Heart left ventricle (tissue), 16 donors: ENCODE data around the gene C17orf100. TPM values are rescaled to one million over a fixed set of nuclear protein-coding genes. Genes with fewer than 3 reads are reported as not detected.

ENCODE experiments used
- ATAC-seq, 4 donors: fragments of 200-7000 bp; cut with Tn5 transposase; one replicate each; pipeline ENCODE4 v1.9.1; 2020 to 2022; ENCODE audit warnings: moderate library complexity in 4 of 4, mild to moderate bottlenecking in 3 of 4, moderate number of reproducible peaks in 1 of 4
- DNase-seq, 5 donors: peaks; one replicate each; pipeline ENCODE4 v3.0.0-alpha.2; 2020
- H3K27ac ChIP-seq, 12 donors: fragments of 200-600 bp; sonication (generic) in 4 of 12; one replicate each; pipeline versions ENCODE4 v1.5.0 to v1.8.0; 2016 to 2022; ENCODE audit warnings: mild to moderate bottlenecking in 2 of 12
- H3K27me3 ChIP-seq, 9 donors: fragments of 200-600 bp; sonication (generic) in 2 of 9; one replicate each; pipeline versions ENCODE4 v1.5.1 to v1.8.0; 2016 to 2022; ENCODE audit warnings: mild to moderate bottlenecking in 3 of 9
- H3K36me3 ChIP-seq, 9 donors: fragments of 200-600 bp; sonication (generic) in 2 of 9; one replicate each; pipeline versions ENCODE4 v1.5.0 to v1.8.0; 2018 to 2022; ENCODE audit warnings: mild to moderate bottlenecking in 2 of 9
- H3K4me1 ChIP-seq, 12 donors: fragments of 200-600 bp; sonication (generic) in 4 of 12; one replicate each; pipeline versions ENCODE4 v1.5.0 to v1.8.0; 2016 to 2022; ENCODE audit warnings: mild to moderate bottlenecking in 3 of 12
- H3K4me3 ChIP-seq, 12 donors: fragments of 200-600 bp; sonication (generic) in 4 of 12; one replicate each; pipeline versions ENCODE4 v1.5.0 to v1.8.0; 2017 to 2022; ENCODE audit warnings: mild to moderate bottlenecking in 9 of 12, moderate library complexity in 4 of 12
- H3K9me3 ChIP-seq, 12 donors: fragments of 200-600 bp; sonication (generic) in 4 of 12; one replicate each; pipeline versions ENCODE4 v1.5.0 to v1.8.0; 2016 to 2022; ENCODE audit warnings: mild to moderate bottlenecking in 1 of 12
- POLR2A ChIP-seq, 2 donors: fragments of 450-650 bp; IDR thresholded peaks; one replicate each; pipeline ENCODE4 v1.6.1; 2017; ENCODE audit warnings: antibody characterized with exemption in 2 of 2, mild to moderate bottlenecking in 2 of 2, moderate library complexity in 2 of 2
- WGBS, 4 donors: extraction: QIAGEN DNeasy Blood & Tissue Kit in 2 of 4; methylation state at CpG; one replicate each; pipeline versions ENCODE4 v1.1.5 to v1.1.7; 2013 to 2018; 5-methylcytosine and 5-hydroxymethylcytosine counted together
- intact Hi-C, 10 donors: fragments of 100-400 bp; cut with DNase I; formaldehyde crosslinking; loops; one replicate each; pipeline versions ENCODE4 v1.11.1 to v1.14.2; 2022
- polyA plus RNA-seq, 2 donors: library from polyadenylated mRNA; stranded (reverse); fragments of 200-250 nt; gene quantifications; one replicate each; pipeline ENCODE4 v1.2.3, GENCODE V29; 2013
- total RNA-seq, 9 donors: library from RNA; depleted of rRNA in 2 of 9; stranded (reverse); fragments of >200 nt in 2 of 9; fragmentation: NEBNext Ultra II Directional in 3 of 9; extraction: Animal tissue kit (Norgen Biotek cat#: 25700) in 3 of 9; gene quantifications; one replicate each; pipeline versions ENCODE4 v1.1.0 to v1.2.4, GENCODE V29; 2016 to 2023
- TF ChIP-seq, protein P1 (sequence below), 12 donors: fragments of 200-600 bp; sonication (generic) in 4 of 12; IDR thresholded peaks; one replicate each; pipeline versions ENCODE4 v1.5.0 to v1.8.0; 2018 to 2022; ENCODE audit warnings: antibody characterized with exemption in 12 of 12, mild to moderate bottlenecking in 5 of 12
- donor health status: ischemic (EF 13 %, LVEDD 7.1; RV severe dilation, severe dysfunction).
- donor health status: healthy with polysubstance abuse.
- donor health status: DM: no; HTN: yes; CAD: no.
- donor health status: DM: no; HTN: no; CAD: no.
- donor health status: ischemic (EF 25% LVEDD 6.9; RV normal size, moderate dysfunction).
- donor health status: ischemic (EF 25% LVEDD 5.7; RV mildly dilated, moderate dysfunction).
- donor health status: healthy.
- donor health status: DM: yes; HTN: yes; CAD: no.
- donor health status: ischemic (EF 35%, LVEDD 5.7; RV mildly dilated, moderate dysfunction).
- donor health status: nonischemic (EF 11% LVEDD 7.7; RV severe dilation, severe dysfunction).
- donor health status: DM: yes; HTN: yes; CAD: no.
- donor health status: PGD.
- donor health status: ischemic (EF 29% LVEDD 5.4; RV normal size, mild dysfunction).
- donor health status: nonischemic (EF 23%, LVEDD 6.1; RV moderate dilation, normal function).

The C17orf100 gene
- total and polyA plus RNA-seq, 11 donors = 0.30 to 0.86 (median 0.59) TPM

DNA sequence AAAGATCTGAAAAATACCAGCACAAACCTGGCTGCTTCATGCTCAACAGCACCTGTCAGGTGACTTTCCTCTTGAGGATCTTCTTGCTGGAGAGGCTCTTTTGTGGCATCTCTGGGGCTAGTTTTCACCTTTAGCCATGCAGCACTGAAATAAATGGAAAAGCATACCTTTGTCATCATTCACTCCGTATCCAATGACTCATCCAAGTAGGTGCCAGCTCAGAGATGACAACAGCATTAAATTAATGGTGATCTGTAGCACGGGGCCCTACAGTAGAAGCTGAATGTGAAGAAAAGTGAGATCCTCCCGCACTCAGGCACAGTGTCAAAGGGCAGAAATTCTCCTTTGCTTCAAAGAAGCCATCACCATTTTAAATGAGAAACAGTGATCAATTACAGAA, 43.2 kb upstream of the C17orf100 start:
- peaks cover 0 to 4% (median 0%) of the 10 kb centered on the region in 12 donors for H3K4me1 ChIP-seq
- intact Hi-C loops = no loop called here
- DNase-seq = no peak
- ATAC-seq = no peak
- WGBS, 4 donors = 93 to 95% (median 95%) methylated on average over 3 of the region's 3 CpGs
- H3K4me3 ChIP-seq = no peak overlapping the region
- H3K27me3 ChIP-seq = no peaks in the 10 kb centered on the region
- no peak for TF ChIP-seq POLR2A (IDR thresholded peaks at IDR 0.05)
- TF ChIP-seq, protein P1, sequence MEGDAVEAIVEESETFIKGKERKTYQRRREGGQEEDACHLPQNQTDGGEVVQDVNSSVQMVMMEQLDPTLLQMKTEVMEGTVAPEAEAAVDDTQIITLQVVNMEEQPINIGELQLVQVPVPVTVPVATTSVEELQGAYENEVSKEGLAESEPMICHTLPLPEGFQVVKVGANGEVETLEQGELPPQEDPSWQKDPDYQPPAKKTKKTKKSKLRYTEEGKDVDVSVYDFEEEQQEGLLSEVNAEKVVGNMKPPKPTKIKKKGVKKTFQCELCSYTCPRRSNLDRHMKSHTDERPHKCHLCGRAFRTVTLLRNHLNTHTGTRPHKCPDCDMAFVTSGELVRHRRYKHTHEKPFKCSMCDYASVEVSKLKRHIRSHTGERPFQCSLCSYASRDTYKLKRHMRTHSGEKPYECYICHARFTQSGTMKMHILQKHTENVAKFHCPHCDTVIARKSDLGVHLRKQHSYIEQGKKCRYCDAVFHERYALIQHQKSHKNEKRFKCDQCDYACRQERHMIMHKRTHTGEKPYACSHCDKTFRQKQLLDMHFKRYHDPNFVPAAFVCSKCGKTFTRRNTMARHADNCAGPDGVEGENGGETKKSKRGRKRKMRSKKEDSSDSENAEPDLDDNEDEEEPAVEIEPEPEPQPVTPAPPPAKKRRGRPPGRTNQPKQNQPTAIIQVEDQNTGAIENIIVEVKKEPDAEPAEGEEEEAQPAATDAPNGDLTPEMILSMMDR (IDR thresholded peaks at IDR 0.05) = no peak
- no peak overlapping the region for H3K27ac ChIP-seq
- H3K36me3 ChIP-seq = peaks cover 0 to 94% (median 87%) of the 10 kb centered on the region in 9 donors
- no peaks in the 10 kb centered on the region for H3K9me3 ChIP-seq

- DNase-seq = no peak
- WGBS, 4 donors = 95 to 99% (median 97%) methylated on average over 5 of the region's 5 CpGs
- H3K4me3 ChIP-seq = no peak overlapping the region
- no peaks in the 10 kb centered on the region for H3K4me1 ChIP-seq
- no peak for ATAC-seq
- intact Hi-C loops = no loop called here
- H3K27ac ChIP-seq = no peak overlapping the region
- peaks cover 0 to 93% (median 78%) of the 10 kb centered on the region in 9 donors for H3K36me3 ChIP-seq
- H3K9me3 ChIP-seq = no peaks in the 10 kb centered on the region
- TF ChIP-seq POLR2A (IDR thresholded peaks at IDR 0.05) = no peak
- TF ChIP-seq, protein P1 (IDR thresholded peaks at IDR 0.05) = no peak
- no peaks in the 10 kb centered on the region for H3K27me3 ChIP-seq
These were observed 41.6 kb upstream of the C17orf100 start for GRCh38 chr17:6610011-6610410.

GRCh38 chr17:6611231-6611630, 40.3 kb upstream of the C17orf100 start:
- Histone ChIP-seq H3K9me3 (no peaks in the 10 kb centered on the region), H3K27me3 (no peaks in the 10 kb centered on the region), H3K4me3 (no peak overlapping the region), H3K27ac (no peak overlapping the region), H3K36me3 (peaks cover 0 to 92% (median 70%) of the 10 kb centered on the region in 9 donors), H3K4me1 (no peaks in the 10 kb centered on the region)
- no peak for TF ChIP-seq POLR2A (IDR thresholded peaks at IDR 0.05)
- ATAC-seq = no peak
- no peak for DNase-seq
- intact Hi-C loops = no loop called here
- WGBS, 4 donors = 92 to 100% (median 97%) methylated on average over 4 of the region's 4 CpGs

- Histone ChIP-seq H3K9me3 (no peaks in the 10 kb centered on the region), H3K4me1 (no peaks in the 10 kb centered on the region), H3K4me3 (no peak overlapping the region), H3K27ac (no peak overlapping the region), H3K27me3 (no peaks in the 10 kb centered on the region), H3K36me3 (peaks cover 0 to 98% (median 83%) of the 10 kb centered on the region in 9 donors)
- DNase-seq = no peak
- ATAC-seq = no peak
- TF ChIP-seq, protein P1 (IDR thresholded peaks at IDR 0.05) = no peak
- no peak for TF ChIP-seq POLR2A (IDR thresholded peaks at IDR 0.05)
- intact Hi-C loops = no loop called here
- 96 to 99% (median 98%) methylated on average over 3 of the region's 3 CpGs for WGBS, 4 donors
These were observed 27.6 kb upstream of the C17orf100 start for GRCh38 chr17:6623941-6624340.

GRCh38 chr17:6626616-6627015, 24.9 kb upstream of the C17orf100 start:
- no peaks in the 10 kb centered on the region for H3K9me3 ChIP-seq
- no peak for DNase-seq
- H3K4me3 ChIP-seq = no peak overlapping the region
- H3K4me1 ChIP-seq = no peaks in the 10 kb centered on the region
- no peaks in the 10 kb centered on the region for H3K27me3 ChIP-seq
- H3K36me3 ChIP-seq = peaks cover 0 to 99% (median 71%) of the 10 kb centered on the region in 9 donors
- 88 to 98% (median 92%) methylated on average over 6 of the region's 6 CpGs for WGBS, 4 donors
- no peak for TF ChIP-seq POLR2A (IDR thresholded peaks at IDR 0.05)
- TF ChIP-seq, protein P1 (IDR thresholded peaks at IDR 0.05) = no peak
- no peak overlapping the region for H3K27ac ChIP-seq
- no peak for ATAC-seq
- intact Hi-C loops = no loop called here
